GM18511 (cell line): ENCODE data around the gene LYRM9.
"Not testable (repeated sequence)": the region's sequence is repeated elsewhere in the genome, so short reads cannot be mapped to it uniquely, and the experiment has no call there.

Experiments used
- ATAC-seq: cut with Tn5 transposase; IDR thresholded peaks from one replicate; pipeline ENCODE4 v1.9.1; 2021; ENCODE audit warnings: mild to moderate bottlenecking, moderate library complexity; ENCODE audit not compliant: unreplicated experiment

The LYRM9 gene

DNA sequence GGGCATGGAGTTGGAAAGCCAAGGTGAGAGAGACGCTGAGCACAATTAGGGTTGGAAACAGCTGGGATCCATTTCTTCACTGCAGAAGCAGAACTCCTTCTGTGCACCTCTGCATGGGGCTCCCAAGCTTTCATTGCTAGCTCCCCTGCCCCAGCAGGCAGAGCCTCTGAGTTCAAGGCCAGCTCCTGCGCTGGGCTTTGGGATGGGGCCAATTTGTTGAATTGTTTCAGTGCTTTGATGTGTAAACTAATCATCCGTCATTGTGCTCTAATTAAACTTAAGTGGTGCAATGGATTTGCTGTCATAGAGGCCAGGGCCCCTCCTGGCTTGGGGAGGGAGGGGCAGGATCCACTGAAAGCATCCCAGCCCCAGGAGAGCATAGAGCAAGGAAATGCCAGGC is 13.5 kb upstream of the LYRM9 start:
- ATAC-seq = no peak

DNA sequence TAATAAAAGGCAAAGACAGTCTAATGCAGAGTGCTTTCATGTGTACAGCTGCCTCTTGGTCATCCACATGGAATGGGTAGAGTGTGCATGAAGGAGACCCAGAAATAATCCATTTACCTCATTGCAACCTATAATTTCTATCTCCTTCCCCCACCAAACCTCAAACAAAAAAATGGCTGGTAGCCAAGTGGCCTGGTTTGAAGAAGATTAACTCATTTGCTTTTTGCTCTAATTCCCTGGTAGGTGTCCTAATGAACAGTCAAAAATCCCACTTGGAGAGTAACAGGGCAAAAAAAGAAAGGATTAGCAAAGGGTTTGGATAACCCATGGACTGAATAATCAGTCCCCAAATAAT is 13.0 kb upstream of the LYRM9 start:
- ATAC-seq = no peak

DNA sequence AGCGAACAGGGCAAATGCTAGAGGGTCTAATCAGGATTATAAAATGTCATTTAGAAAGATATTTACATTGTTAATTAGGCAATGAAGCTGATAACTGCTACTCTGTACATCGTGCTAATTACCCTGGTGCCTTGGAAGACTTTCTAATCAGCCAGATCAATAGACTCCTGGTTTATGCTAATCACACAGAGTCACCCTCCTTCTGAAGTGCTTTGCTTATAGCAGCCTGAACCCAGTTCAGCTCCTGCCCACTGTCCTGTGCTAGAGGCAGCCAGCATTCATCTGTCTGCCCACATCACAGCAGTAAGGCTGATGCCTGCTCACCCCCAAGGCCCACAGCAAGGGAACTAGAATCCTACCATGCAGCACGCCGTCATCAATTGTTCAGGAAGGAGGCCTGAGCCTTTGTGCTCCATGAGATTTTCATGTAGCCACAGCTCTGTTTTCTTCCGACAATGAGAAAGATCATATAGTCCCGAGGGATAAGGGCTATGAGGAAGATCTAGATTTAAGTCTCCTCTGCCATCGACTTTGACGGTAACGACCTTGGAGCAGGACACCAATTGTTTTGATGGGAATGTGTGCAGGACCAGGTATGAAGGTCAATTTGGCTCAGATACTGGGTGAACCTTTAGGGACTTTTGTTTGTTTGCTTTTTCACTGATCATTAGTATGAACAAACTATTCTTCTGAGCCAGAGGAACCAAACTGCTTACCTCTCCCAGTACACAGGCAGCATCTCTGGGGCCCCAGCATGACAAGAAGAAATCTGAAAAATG is 12.5 kb upstream of the LYRM9 start:
- no peak for ATAC-seq

DNA sequence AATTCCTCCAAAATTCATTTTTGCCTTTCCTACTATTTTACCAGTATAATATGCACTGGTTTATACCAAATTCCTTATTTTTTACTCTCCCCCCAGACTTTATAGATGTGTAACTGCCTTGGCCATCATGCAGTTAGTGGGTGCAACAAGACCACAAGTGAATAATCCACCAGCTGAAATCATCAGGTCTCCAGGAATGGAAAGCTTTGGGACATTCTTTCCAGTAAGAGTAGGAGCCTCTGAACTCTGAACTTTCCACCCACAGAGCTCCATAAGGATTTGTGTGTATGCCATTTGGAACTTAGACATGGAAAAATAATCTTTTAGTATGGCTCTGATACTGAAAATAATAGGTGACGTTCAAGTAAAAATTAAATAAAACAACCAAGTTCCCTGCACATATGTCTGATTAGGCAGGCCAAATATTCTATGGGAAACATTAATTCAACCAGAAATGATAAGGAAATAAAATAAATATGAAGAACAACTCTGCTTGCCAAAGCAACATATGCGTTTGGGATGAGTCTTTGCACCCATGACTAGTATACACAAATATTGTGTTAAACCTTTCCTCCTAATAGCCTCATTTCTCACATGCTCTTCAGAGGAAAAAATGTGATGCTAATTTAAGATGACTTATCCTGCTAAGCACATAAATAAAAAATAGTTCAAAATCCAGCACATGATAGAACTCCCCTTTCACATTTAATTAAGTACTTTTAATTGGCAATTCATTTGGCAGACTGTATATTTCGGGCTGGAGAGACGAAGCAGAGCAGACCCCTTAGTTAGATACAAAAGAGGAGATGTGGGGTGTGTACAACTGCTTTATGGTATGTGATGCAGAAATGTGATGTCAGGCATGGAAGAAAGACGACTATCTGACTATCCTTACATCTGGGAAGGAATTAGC is 11.6 kb upstream of the LYRM9 start:
- no peak for ATAC-seq

DNA sequence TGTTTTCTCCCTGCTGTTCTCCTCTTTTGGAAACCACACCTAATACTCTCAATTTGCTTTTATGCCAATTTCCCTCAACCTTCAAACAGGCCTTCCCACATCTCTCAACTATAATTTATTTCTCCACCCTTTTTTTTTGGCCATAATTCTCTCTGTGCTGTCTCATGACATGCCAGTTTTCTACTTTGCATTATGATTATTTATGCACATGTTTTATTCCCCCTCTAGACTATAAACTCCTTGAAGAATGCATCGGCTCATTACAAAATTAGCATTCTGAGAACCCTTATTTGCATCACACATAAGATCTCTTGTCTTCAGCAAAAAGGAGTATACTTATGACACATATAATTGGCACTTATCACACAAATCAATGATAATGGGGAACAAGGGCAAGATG is 10.9 kb upstream of the LYRM9 start:
- no peak for ATAC-seq

DNA sequence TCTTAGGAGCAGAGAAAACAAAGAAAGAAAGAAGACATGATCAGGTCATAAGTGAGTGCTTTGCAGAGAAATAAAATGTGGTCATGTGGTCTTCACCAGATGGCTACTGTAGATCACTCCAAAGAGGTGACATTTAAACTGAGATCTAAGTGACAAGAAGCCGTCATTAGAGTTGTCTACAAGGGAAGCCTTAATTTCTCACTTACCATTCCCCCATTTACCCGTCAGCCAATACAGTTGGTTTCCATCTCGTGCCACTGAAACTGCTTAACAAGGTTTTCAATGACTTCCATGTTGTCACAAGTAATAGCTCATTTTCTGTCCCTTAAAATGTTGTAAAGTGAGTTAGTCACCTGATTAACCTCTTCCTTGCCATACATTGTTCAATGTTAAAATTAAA is 6.4 kb upstream of the LYRM9 start:
- ATAC-seq = no peak

DNA sequence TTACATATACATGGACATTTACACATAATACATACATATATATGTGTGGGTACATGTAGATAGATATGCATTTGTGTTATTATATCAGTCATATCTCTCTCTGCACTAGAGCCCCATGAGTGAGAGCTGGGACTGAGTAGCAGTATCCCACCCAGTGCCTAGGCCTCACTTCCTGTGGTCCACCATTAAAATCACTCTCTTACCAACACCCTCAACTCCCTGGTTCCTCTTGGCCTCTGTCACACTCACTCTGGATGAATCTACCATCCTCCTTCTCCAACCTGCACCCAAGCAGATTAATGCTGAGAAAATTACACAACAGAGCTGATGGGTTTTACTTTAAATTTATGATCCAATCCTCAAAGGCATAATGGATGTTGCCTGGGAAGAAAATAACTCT is 4.9 kb upstream of the LYRM9 start:
- ATAC-seq = no peak

DNA sequence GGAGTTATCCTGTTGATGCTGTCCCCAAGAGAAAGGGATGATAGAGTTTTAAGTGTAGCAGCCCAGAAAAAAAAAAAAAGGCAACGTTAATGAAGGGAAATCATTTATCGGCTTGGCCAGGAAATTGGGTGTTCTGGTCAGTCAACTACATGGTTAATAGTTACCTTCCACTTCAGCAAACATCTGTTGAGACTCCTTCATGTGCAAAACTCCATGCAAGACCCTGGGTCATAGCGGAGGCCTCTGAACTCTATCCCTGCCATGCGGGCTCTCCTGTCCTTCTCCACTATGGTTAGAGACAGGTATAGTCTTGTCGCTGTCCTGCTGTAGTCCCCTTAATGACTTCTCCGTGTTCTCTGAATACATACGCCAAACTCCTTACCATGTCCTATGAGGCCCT is 3.5 kb upstream of the LYRM9 start:
- ATAC-seq = no peak

DNA sequence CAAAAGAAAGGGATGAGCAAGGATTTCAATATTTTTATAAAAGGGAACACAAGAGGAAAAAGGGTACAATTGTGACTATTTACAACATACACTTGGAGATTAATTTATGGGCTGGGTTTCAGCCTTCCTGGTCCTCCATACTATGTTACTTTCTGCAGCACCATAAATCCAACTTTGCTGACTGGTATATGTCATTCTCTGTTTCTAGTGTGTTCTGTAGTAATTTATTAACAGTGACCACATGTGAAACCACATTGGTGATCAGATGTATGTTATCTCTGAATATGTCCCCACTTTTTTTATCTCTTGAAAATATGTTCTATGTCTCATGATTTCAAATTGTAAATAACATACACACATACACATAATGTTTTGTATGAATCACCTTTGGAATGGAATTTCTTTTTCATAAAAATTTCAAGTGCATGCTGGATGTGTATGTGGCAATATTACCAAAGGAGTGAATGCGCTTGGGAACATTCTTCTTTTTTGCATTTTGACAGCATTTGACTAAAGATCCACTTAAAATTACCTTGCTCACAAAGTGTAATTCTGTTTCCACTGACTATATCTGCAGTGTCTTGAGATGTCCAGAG is 2.9 kb upstream of the LYRM9 start:
- ATAC-seq = no peak

DNA sequence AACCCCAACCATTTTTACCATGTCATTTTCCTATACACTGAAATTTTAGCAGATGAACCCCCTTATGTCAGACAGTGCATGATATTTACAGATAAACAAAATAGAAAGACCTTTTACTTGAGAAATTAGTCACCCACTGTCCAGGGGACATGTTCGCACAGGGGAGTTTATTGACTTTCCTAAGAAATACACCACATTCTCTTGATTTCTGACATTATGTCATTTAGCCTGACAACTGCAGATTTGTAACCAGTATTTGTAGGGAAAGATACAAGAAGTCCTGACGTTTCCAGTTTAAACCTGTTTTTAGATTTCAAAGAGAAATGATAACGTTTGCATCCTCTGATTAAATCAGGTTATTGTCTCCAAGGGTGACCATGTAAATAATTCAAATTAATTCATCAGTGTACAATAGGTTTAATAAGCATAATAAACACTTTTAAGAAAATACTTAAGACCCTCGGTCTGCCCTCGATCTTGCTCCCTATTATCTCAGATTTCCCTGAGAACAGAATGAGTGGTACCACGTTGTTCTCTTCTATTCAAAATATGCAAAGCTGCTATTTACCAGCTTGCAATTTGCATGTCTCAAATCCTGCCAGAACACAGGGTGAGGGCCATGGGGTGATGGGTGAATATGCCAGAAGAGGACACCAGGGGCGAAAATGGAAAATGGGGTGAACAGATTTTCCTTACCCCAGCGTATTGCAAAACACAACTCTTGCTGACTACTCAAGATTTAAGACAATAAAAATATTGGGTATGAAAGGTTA is 2.1 kb upstream of the LYRM9 start:
- ATAC-seq = no peak

DNA sequence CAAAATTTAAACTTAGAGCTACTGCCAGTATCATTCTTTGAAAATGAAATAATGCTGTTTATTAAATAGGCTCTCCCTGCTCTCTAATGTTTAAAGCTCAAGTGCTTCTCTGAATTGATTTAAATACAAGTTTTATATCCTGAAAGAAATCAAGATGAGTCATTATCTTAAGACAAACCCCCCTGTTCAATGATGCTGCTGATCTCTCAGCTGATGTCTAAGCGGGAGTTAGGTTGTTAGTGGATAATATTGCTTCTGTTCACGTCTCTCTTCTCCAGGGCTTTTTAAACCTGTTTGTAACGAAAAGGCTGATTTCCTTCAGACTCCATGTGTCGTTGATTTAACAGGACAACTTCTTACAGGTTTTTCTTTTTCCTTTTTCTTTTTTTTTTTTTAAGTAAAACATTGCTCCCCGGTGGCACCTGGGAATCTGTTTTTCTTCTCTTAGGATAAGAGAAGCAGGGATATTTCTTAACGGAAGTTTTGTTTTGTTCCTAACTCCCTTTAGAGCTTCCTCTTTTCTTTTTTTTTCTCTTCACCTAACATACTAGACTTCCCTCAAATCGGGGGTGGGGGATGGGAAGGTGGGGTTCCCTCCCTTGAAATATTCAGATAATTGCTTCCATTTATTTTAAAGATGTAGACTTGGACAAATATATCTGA is 807 bp upstream of the LYRM9 start:
- no peak for ATAC-seq

DNA sequence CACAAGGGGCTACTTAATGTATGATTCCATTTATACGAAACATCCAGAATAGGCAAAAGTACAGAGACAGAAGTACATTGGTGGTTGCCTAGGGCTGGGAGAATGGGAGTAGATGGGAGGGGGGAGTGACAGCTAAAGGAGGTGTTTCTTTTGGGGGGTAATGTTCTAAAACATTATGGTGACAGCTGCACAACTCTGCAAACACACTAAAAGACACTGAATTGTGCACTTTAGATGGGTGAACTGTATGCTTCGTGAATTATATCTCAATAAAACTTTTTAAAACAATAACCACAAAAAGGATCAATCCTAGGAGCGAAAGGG is 661 bp downstream of the LYRM9 start:
- no peak for ATAC-seq

DNA sequence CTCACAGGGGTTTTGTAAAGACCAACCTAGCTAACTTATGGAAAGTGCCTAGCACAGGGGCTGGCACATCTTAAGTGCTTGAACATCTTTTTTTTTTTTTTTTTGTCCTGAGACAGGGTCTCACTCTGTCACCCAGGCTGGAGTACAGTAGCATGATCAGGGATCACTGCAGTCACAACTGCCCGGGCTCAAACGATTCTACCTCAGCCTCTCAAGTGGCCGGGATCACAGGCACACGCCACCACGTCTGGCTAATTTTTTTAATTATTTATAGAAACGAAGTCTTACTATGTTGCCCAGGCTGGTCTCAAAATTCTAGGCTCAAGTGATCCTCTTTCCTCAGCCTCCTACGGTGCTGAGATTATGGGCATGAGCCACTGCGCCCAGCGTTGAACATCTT is 1.3 kb downstream of the LYRM9 start:
- ATAC-seq = no peak

DNA sequence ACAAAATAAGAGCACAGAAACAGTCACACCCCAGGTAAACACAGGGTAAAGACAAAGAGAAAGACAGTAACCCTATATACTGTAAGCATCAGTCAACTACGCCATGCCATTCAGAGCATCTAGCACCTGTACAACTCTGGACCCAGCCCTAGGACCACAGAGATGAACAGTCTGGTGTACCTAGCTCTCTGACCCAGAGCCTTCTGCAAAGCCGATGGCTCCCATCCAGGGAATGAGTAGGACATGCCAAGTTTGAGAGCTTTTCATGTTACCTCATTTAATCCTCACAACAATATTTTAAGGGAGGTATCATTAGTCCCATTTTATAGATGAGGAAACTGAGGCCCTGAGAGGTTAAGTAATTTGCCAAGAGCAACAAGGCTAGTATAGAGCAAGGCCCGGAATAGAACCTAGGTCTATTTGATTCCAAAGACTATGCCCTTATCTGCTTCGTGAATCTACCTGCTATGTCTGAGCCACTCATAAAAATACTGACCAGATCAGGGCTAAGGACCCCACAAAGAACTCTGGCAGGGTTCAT is 3.4 kb downstream of the LYRM9 start:
- ATAC-seq = no peak

DNA sequence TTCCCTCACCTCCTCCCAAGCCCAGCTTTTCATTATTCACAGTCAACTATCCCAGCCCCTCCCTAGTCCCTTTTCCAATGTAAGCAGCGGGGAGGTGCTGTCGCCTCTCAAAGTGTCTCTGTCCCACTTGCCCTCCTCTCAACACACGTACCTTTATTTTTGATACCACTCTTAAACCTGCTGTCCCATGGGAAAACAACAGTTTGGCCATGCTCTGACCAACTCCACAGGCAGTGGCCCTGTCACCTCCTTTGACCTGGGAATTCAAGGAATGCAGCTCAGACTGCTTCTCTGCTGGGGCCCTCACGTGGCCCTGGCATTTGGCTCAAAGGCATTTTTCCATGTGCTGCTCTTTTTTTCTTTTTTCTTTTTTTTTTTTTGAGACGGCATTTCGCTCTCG is 4.2 kb downstream of the LYRM9 start:
- ATAC-seq = no peak

DNA sequence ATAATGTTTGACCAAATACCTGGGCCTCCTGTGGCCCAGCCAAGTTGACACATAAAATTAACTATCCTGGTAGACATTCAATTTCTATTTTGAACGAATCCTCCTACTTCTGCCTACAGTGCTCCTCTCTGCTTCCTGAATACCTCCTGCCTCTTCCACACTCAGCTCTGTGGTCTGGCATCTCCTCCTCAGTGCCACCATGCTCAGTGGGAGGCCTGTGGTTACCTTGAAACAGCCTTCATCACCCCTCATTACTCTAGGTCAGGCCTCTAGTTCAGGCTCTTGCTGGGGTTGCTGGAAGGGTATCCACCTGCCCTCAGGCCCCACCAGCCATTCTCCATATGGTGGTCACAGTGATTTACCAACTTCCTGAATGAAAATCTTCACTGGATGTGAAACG is 5.1 kb downstream of the LYRM9 start:
- ATAC-seq = no peak

DNA sequence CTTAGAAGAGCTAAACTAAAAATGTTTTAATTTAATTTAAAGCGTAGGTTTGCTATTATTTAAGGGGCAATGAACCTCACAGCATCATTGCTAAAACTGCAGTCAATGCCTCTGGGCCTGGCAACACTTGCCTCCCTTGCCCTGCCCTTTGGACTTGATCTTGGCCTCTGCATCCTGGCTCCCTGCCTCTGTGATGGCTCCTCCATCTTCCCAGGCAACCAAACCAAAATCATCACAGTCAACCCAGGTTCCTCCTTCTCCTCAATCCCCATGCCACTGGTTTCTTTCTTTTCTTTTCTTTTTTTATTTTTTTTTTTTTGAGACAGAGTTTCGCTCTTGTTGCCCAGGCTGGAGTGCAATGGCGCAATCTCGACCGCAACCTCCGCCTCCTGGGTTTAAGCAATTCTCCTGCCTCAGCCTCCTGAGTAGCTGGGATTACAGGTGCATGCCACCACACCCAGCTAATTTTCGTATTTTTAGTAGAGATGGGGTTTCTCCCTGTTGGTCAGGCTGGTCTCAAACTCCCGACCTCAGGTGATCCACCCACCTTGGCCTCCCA is 6.7 kb downstream of the LYRM9 start:
- ATAC-seq = not testable (repeated sequence)

DNA sequence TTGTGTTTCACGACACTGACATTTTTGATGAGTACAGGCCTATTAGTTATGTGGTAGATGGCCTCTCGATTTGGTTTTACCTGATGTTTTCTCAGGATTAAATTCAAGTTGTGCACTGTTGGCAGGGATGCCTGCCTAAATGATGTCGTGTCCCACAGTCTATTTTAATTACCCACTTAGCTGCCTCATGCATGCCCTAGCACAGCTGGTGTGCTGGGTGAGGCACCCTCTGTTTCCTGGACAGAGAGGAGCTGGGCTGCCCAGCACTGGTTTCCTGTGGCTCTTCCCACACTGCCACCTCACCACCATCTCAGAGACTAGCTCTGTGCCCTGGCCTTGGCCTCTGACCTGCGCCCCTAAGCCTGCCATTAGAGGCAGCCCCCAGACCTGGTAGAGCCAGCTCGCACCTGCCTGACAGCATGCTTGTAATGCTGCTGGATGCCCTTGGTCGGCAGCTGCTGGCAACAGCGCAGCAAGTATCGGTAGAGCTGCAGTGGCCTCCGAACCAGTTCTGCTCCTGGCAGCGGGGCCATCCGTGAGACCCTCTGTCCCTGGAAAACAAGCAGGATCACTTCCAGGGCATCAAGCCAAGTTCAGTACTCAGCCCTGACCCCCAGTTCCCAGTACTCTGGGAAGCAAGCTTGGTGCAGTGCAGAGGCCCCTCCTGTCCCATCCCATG is 10.9 kb downstream of the LYRM9 start:
- no peak for ATAC-seq

DNA sequence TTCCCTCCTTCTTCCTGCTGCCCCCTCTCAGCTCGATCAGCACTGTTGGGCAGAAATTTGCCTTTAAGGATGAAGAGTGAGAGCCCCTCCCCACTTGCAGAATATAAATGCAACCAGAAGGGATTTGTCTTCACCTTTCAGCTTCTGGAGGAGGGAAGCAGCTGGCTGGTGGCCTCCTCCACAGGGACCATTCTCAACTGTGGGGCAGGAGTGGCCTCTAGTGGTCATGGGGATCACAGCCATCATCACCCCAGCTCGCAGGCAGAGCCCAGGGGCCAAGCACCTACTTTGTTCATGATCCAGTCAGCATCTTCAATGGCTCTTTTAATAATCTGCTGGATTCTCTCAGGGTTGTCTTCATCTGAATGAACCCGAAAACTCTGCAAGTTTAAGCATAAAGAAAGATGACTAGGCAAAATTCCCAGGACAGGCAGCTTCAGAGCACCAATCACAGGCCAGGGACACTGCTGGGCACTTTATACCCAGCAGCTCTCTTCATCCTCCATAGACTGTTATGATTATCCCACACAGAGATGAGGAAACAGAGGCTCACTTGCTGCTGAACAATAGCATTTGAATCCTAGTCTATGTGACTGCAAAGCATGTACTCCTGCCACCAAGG is 13.1 kb downstream of the LYRM9 start:
- no peak for ATAC-seq
